Measurements from ENCODE around the gene PARP2.
"Not testable (repeated sequence)": the region's sequence is repeated elsewhere in the genome, so short reads cannot be mapped to it uniquely, and the experiment has no call there.

PARP2 gene

DNA sequence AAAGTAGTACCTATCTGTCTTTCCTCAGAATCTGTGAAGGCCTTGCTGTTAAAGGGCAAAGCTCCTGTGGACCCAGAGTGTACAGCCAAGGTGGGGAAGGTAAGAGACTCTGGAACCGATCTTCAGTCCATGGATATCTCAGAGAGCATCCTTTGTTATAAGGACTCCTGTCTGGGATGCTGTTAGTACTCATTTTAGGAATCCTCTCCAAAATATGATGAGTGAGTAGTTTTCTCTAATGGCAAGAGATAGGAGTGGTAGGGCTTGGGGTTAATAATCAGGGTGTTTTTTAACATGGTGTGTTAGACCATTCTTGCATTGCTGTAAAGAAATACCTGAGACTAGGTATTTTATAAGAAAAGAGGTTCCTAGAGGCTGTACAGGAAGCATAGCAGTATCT is 1.9 kb downstream of the PARP2 start:
- DNase-seq (ENCODE audit: low read depth in 2 of 2) = no peak

- no peak for DNase-seq (ENCODE audit: low read depth in 2 of 2)
These were observed 3.3 kb downstream of the PARP2 start for GRCh38 chr14:20346713-20347112.

DNA sequence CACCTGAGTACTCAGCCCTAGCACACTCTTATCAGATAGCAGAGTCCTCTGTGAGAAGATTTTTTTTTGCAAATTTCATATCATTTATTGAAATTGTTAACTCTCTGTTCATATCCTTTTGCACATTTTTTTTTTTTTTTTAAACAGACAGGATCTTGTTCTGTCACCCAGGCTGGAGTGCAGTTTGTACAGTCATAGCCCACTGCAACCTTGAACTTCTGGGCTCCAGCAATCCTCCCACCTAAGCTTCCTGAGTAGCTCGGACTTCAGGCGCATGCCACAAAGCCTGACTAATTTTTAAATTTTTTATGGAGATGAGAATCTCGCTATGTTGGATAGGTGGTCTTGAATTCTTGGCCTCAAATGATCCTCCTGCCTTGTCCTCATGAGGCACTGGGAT is 4.3 kb downstream of the PARP2 start:
- DNase-seq (ENCODE audit: low read depth in 2 of 2) = no peak

DNA sequence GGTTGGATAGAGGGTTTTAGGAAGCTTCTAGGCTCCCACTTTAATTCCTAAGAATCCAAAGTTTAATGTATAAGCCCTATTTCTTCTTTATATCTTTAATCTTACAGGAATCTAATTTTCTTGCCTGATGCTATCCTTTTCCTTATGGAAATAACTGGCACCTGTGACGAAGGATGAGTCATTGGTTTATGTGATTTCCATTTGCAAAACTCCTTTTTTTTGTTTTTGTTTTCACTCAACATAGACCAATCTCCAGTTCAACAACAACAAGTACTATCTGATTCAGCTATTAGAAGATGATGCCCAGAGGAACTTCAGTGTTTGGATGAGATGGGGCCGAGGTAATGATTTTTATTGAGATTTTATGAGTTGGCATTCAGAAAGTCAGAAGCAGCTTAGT is 6.8 kb downstream of the PARP2 start:
- no peak for DNase-seq (ENCODE audit: low read depth in 2 of 2)

DNA sequence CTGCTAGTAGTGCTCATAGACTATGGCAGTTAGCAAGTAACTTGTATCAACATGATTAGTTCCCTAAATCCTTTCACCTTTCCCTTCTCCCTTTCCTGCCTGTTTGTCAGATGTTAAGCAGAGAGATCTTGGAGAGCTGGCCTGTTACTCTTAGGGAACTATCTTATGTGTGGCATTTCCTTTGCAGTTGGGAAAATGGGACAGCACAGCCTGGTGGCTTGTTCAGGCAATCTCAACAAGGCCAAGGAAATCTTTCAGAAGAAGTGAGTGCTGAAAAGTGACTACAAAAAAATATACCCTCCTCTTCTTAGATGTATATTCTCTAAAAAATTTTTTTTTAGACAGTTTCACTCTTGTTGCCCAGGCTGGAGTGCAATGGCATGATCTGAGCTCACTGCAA is 7.4 kb downstream of the PARP2 start:
- DNase-seq (ENCODE audit: low read depth in 2 of 2) = no peak

DNA sequence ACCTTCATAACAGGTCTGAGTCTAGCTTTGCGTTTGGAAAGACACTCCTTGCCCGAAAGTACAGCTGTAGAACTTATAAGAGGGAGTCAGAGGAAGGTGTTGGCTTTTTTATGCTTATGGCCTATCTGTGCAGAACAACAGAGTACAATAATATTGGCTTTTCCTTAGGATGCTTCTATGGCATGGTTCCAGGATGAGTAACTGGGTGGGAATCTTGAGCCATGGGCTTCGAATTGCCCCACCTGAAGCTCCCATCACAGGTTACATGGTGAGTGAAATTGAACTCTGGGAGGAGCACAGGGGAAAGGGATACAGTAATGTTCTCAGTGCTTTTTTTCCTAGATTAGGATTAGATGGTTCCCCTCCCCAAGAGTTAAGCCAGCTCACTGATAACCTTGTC is 13.0 kb downstream of the PARP2 start:
- no peak for DNase-seq (ENCODE audit: low read depth in 2 of 2)

GRCh38 chr14:20358474-20358873 is 15.0 kb downstream of the PARP2 start:
- DNase-seq (ENCODE audit: low read depth in 2 of 2) = not testable (repeated sequence)

GRCh38 chr14:20365928-20366327 is 22.5 kb downstream of the PARP2 start:
- no peak for DNase-seq (ENCODE audit: low read depth in 2 of 2)

GRCh38 chr14:20372796-20373195 is 29.4 kb downstream of the PARP2 start:
- no peak for DNase-seq (ENCODE audit: low read depth in 2 of 2)

DNA sequence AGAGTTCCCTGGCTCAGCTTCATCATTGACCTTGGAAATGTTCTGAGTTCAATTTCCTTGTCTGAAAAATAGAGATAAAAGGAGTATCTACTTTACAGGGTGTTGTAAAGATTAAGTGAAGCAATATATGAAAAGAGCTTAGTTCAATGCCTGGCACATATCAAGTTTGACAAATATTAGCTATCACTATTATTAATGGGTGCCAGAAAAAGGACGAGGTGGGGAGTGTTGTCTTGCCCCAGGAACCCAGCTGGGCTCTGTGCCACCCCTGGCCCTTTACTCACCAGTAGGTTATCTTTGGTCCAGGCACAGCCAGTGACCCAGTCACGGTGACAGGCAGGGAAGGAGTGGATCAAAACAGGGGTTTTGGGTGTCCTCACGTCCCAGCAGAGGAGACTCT is 32.0 kb downstream of the PARP2 start:
- no peak for DNase-seq (ENCODE audit: low read depth in 2 of 2)

DNA sequence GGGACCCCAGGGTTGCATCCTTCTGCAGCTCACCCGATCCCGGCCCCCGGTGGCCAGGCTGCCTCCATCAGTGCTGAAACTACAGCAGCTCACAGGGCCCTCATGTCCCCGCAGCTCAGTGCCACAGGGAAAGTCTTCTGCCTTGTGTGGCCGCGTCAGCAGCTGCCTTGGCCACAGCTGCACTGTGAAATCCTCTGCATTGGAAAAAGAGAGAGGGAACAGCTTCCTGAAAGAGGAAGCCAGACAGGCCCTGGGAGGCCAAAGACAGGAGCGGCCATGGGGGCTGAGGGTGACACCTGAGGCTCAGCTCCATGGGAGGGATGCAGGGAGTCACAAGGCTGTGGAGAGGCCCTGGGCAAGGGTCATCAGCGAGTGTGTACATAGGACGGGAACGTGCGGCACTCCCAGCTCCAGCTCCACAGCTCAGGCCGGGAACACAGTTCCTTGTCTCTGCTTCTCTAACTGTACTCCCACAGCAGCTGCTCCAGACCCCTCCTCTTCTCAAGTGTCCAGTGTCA is 32.7 kb downstream of the PARP2 start:
- DNase-seq (ENCODE audit: low read depth in 2 of 2) = no peak

DNA sequence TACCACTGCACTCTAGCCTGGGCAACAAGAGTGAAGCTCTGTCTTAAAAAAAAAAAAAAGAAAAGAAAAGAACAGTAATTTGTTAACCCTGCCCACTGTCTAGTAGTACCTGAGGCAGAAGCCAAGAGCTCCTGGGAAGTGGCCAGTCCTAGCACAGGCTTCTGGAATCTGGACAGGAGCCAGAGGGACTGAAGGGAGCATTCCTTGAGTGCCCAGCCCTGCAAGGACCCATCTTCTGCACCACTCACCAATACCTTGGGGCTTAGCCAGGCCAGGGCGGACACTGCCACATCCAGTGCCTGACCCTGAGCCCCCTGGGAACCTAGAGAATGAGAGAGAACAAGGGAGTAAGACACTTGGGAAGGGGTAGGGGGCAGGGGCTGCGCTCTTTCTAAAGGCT is 33.7 kb downstream of the PARP2 start:
- no peak for DNase-seq (ENCODE audit: low read depth in 2 of 2)

GRCh38 chr14:20379743-20380142 is 36.3 kb downstream of the PARP2 start:
- DNase-seq (ENCODE audit: low read depth in 2 of 2) = no peak

- DNase-seq (ENCODE audit: low read depth in 2 of 2) = no peak
These were observed 37.2 kb downstream of the PARP2 start for GRCh38 chr14:20380681-20381080.

DNA sequence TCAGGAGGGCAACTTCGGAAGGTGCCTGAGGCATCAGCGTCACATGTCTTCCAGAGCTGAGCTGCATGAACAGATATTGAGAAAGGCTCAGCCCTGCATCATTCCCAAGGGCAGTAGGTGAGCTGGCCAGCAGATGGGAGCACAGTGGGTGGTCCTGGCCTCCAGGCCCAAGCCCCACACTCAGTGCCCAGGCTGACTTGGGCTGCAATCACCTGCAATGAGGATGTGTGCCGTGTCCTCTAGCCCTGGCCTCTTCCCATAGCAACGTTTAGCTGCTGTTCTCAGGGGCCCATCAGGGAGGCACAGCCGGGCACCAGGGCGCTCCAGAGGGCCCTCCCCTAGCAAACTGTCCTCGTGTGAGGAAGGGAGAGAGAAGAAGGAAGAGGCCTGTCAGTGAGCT is 37.9 kb downstream of the PARP2 start:
- DNase-seq (ENCODE audit: low read depth in 2 of 2) = no peak

DNA sequence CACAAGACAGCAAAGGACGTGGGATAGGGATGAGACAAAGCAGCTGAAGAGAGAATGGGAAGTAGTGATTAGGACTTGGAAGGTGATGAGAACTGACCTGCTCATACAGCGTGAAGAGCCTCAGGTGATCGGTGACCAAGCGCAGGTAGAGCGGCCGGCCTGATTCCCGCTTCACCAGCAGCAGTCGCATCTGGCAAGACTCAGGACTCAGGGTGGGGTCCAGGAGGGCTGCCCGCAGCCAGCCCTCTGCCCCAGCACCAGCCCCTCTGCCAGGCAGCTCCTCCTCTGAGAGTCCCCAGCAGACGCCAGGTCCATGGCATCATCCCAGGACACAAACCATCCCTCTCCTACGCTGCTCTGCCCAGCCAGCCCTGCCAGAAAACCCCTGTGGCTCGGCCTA is 39.1 kb downstream of the PARP2 start:
- no peak for DNase-seq (ENCODE audit: low read depth in 2 of 2)

DNA sequence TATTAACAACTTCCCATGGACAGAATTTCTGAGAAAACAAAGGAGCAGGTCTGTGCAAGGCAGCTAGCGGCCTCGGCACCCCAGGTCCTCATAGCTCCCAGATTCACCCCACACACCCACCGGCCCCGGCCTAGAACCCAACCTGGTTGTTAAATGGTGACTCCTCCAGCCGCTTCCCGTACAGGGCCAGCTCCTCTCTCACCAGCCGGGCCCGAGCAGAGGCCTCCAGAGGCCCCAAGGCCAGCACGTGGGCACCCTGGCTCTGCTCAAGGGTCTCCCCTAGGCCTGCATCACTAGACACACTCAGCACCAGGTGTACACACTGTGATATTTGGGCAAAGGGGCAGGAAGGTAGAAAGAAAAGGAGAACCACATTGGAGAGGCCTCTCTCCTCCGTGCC is 39.6 kb downstream of the PARP2 start:
- DNase-seq (ENCODE audit: low read depth in 2 of 2) = no peak

DNA sequence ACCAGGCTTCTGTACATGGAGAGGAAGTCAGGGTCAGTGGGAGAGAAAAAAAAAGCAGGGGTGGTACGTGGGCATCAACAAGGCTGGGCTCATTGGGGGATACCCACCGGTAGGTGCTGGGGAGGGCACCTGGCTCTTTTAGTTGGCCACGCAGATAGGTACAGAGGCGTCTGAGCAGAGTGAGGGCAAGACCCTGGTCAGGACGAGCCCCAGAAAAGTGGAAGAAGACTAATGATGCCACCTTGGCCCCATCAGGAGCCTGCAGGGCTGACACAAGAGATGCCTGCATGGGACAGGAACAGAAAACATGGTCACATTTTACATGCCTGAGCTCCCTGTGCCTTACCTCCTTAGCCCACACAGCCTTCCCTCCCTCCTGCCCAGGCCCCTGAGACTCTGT is 40.2 kb downstream of the PARP2 start:
- no peak for DNase-seq (ENCODE audit: low read depth in 2 of 2)

- DNase-seq (ENCODE audit: low read depth in 2 of 2) = no peak
These were observed 40.9 kb downstream of the PARP2 start for GRCh38 chr14:20384321-20384720.

GRCh38 chr14:20384886-20385285 is 41.5 kb downstream of the PARP2 start:
- no peak for DNase-seq (ENCODE audit: low read depth in 2 of 2)

DNA sequence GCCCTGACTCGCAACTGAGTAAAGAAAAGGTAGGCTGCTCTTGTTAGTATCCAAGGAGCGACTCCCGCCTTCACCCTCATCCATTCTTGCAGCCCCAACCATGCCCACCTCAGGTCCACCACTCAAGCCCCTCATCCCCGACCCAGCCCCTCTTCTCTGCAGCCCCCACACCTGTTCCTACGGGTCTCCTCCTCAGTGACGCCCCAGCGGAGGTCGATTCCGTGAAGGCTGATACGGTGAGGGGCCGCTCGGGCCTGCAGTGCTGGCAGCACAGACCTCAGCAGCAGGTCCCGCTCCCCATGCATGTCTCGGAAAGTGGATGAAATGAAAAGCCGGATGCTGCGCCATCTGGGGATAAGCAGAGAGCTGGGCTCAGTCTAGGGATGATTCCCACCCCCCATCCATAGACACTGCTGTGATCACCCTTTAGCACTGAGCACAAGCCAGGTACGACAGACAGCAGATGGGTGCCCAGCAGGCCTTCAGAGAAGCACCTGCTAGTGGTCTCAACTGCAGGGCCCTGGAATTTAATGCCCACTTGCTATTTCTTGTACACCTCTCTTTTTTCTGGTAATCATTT is 42.9 kb downstream of the PARP2 start:
- DNase-seq (ENCODE audit: low read depth in 2 of 2) = no peak

GRCh38 chr14:20387576-20387975 is 44.1 kb downstream of the PARP2 start:
- no peak for DNase-seq (ENCODE audit: low read depth in 2 of 2)

GRCh38 chr14:20388159-20388558 is 44.7 kb downstream of the PARP2 start:
- DNase-seq (ENCODE audit: low read depth in 2 of 2) = no peak

- no peak for DNase-seq (ENCODE audit: low read depth in 2 of 2)
These were observed 48.1 kb downstream of the PARP2 start for GRCh38 chr14:20391505-20391904.

Data from fibroblast of skin of left biceps (primary cell).